NCI-H345 treated with DMSO at 0.1 percent for 48 hours (cell line): ENCODE results near the gene CNOT9.

Experiments used
- DNase-seq: peaks from one replicate; lab custom pipeline; 2025; ENCODE audit not compliant: unreplicated experiment; lab: John Stamatoyannopoulos, UW

CNOT9 gene

DNA sequence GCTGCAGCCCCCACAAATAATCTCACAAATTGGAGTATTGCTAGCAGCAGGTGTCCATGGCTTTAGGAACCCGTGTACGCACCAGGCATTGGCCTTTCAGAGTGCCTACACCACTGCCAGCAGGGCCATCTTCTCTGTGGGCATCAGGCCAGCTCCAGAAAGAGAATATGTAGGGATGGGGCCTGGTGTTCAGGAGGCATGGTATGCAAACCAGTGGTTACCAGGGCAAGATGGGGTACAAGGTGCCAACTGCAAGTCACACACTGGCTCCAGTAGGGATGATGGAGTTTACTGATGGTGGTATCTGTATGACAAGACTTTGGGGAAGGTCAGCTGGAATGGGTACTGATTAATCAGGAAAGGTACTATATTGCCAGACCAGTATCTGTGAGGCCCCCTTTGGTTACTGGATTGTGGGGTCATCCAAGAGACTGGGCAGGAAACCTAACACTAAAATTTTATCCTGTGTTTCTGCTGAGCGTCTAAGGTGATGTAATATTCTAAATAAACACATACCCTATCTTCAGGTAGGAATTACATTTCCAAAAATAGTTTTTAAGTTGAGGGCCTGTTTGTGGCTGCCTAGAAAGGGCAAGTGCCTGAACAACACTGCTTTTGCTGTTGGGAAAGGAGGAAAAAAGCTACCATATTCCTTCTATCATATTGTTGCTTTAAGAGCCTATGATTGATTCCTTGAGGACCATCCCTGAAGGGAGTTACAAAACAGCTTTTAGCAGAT lies 9.0 kb downstream of the CNOT9 start:
- no peak for DNase-seq

DNA sequence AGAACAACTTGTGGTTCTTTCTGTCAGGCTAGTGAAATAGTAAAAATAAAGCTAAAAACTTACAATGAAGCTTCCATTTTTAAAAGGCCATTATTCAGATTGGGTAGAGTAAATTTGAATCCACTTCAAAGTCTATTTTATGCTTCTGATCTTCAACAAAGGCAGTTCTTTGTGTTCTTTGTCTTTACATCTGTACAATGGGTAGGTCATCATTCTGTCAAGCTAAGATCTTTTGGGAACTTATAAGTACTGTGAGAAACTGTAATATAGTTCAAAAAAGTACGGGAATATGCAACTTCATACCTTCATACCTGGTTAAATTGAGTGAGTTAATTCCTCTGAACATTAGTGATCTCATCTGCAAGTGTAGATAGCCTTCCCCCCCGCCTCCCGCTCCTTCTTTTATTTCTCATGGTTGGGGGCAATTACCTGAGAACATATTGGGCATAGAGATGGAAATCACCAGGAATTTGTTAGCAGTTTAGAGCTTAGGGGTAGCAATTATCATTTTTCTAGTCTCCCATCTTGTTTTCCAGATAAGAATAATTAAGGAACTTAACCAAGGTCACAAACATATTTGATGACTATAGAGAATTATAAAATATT lies 9.7 kb downstream of the CNOT9 start:
- DNase-seq: no peak

DNA sequence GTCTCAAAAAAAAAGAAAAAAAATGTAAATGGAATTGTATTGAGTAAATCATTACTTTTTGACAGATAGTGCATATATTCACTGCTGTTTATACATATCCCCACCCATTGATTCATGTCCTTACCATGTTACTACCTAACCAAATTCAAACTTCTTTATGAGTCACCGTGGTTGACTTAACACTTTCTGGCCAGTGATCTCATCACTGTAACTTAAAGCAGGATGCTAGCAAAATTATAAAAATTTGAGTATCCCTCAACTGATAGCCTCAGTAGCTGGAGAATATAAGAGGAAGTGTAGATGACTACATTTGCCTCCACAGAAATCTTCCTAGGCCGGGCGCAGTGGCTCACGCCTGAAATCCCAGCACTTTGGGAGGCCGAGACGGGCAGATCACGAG lies 13.4 kb downstream of the CNOT9 start:
- DNase-seq: no peak

DNA sequence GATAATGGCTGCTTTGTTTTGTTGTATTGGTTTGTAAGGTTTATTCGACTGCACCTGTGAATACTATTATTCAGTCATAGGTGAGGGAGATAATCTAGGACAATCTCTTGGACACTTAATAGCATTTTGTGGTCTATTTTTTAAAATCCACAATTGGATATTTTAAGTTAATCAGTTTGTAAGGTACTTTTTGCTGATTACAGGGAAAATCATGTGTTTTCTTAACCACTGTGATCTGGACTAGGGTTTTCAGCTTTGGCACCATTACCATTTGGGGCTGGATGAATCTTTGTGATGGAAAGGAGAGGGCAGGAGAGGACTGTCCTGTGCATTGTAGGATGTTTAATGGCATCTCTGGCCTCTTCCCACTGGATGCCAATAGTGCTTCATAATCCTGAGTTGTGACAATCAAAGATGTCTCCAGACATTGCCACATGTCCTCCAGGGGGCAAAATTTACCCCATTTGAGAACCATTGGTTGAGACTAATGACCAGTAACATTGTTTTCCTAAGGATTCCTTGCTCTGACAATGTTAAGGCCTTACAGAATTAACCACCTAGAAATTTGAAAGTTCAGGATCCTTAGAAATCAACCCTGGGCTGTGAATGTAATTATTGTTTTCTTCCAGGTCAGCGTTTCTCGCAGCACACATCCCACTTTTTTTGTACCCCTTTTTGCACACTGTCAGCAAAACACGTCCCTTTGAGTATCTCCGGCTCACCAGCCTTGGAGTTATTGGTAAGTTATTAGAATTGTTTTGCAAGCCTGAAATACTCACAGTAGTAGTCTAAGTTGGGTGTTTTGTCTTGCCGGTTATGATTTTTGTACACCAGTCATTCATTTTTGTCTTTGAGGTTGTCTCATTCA lies 15.6 kb downstream of the CNOT9 start:
- DNase-seq: no peak

DNA sequence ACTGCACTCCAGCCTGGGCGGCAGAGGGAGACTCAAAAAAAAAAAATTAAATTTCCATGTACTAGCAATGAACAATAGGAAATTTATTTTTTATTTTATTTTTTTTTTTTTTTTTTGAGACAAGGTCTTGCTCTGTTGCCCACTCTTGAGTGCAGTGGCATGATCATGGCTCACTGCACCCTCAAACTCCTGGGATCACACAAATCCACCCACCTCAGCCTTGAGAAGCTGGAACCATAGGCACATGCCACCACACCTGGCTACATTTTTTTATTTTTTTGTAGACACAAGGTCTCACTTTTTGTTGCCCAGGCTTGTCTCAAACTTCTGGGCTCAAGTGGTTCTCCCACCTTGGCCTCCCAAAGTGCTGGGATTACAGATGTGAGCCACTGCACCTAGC lies 16.9 kb downstream of the CNOT9 start:
- DNase-seq: no peak

DNA sequence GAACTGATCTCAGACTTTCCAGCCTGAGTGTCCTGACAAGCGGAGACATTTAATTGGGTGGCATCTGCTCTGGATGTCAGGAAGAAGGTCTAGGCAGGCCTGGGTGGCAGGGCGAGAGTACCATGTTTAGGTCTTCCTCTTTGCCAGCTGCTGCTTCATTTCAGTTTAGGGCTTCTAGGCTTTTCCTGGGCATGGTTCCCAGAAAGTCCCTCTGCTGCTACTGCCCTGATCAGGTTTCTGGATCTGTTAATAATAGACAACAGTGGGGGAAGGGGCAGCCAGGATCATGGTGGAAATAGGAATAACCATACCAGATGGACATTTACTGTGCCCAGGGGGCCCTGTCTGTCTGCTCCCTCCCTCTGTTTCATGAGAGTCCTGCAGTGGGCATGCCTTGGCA lies 36.8 kb downstream of the CNOT9 start:
- no peak for DNase-seq

DNA sequence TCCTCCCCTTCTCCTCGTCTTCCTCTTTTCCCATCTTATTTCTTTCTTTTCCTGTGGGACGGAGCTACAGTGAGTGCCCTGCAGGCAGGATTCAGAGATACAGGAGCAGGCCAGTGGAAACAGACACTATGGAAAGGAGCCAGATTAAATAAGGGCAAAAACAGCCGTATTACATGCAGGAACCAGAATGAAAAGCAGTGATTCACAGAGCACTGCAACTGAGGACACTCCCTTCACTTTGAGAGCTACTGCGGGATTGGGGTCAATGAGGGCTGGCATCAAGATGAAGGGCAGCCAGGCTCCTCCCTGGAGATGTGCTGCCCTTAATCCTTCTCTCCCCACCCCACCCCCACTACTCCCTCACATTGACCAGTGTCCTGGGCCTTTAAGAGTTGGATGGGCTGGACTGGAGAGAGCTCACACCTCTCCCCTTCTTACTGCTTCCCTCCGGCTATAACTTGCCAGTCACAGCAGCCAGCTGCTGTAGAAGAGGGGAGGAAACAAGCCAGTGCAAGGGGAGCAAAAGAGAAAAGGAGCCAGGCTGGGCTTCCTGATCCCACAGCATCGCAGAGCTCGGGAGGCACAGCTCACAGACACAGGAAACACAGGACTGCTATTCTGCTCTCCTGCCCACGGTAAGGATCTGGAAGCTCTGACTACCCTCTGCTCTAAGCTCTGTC lies 38.9 kb downstream of the CNOT9 start, which contains the start of gene PLCD4:
PLCD4 (plus strand) TSS at position 464 of the 680 bp plus-strand sequence. CDS start 7,841 bp downstream, outside the sequence.
- DNase-seq: no peak

DNA sequence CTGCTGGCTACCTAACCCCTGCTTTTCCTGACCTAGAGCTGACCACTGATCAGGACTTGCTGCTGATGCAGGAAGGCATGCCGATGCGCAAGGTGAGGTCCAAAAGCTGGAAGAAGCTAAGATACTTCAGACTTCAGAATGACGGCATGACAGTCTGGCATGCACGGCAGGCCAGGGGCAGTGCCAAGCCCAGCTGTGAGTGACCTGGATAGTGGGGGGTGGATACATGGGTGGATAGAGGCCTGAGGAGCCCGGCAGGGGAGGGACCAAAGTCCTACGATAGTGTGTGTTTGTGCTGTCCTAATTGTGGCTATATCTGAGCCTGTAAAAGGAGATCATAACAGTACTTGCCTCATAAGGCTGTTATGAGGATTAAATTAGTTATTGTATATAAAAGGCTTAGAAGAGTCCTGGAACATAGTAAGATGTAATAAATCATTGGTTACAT lies 47.3 kb downstream of the CNOT9 start:
- no peak for DNase-seq

DNA sequence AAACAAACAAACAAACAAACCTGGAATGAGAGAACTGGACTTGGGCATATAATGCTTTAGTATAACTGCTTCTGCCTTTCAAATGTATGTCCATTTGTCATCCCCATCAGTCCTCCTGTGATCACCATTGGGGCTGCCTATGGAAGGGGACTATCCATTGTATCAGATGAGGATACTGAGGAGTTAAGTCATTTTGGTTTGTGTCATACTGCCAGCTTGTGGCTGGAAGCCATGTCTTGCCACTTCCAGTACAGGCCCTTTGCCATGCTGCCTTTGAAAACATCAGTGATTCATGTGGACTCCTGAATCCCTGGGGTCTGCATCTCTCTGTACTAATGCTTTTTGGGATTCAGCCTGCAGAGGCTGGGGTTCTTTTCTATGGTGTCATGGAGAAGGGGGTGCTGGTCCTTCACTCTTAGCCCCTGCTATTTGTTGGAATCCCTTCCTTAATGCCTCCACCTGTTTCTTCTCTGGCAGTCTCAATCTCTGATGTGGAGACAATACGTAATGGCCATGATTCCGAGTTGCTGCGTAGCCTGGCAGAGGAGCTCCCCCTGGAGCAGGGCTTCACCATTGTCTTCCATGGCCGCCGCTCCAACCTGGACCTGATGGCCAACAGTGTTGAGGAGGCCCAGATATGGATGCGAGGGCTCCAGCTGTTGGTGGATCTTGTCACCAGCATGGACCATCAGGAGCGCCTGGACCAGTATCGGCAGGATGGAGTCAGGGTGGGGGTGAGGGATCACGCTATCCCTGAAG lies 49.6 kb downstream of the CNOT9 start:
- no peak for DNase-seq

DNA sequence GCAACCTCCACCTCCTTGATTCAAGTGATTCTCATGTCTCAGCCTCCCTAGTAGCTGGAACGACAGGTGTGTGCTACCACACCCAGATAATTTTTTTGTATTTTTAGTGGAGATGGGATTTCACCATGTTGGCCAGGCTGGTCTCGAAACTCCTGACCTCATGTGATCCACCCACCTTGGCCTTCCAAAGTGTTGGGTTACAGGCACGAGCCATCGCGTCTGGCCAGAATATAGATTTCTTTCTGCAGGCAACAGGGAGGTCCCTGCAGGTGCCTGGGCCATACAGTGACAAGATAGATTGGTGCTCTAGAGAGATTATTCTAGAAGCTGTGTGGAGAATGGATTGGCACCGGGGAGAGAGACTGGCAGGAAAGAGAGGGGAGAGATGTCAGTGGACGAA lies 52.4 kb downstream of the CNOT9 start:
- DNase-seq: no peak

DNA sequence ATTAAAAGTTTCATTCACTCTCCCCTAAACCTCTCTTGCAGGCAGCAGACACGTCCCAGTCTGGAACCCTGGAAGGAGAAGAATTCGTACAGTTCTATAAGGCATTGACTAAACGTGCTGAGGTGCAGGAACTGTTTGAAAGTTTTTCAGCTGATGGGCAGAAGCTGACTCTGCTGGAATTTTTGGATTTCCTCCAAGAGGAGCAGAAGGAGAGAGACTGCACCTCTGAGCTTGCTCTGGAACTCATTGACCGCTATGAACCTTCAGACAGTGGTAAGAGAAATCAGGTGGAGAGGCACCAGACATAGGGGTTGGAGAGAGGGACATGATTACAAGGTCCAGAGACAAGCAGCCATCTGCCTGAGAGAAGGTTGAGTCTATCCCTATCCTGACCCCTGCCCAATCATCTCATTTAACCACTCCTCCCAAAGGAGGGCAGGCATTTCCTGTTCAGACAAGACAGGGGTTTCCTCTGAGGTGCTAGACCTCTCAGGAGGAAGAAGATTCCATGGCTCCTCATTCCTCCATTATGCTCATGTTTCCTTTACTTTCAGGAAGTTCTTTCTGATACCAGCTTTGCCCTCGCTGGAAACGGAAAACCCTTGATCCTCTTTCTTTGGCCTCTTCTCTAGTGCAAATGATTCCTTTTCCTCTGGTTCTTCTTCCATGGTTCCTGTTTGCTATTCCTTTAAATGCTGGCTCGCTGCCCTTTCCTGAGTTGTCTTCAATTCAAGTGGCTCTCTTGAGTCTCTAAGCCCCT lies 54.1 kb downstream of the CNOT9 start:
- DNase-seq: no peak

DNA sequence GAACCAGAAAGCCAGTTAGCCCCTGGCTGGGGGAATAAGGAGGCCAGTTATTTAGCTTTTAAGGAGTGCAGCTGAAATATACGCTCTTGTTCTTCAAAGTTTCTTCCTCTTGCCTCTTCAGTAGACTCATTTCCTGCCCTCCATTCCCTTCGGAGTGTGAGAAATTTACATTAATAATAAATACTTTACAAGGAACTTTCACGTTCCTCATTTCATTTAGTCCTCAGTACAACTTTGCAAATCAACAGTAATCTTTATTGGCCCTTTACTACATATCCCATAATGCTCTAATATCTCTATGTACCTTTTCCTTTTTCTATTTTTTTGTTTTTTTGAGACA lies 54.7 kb downstream of the CNOT9 start:
- no peak for DNase-seq

DNA sequence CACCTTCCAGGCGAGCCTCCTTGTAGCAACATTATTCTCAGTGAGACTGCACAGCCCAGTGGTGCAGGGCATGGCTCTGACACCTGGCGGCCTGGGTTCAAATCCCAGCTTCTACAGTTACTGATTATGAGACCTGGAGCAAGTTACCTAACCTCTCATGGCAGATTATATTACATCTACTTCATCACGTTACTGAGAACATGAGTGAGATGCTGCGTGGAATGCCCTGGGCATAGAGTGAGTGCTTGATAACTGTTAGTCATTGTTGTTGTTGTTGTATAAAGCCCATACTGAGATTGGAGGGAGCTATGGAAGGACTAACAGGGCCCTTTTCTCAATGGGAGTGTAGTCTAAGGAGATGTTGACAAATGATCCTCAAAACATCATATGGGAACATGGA lies 57.7 kb downstream of the CNOT9 start:
- no peak for DNase-seq

DNA sequence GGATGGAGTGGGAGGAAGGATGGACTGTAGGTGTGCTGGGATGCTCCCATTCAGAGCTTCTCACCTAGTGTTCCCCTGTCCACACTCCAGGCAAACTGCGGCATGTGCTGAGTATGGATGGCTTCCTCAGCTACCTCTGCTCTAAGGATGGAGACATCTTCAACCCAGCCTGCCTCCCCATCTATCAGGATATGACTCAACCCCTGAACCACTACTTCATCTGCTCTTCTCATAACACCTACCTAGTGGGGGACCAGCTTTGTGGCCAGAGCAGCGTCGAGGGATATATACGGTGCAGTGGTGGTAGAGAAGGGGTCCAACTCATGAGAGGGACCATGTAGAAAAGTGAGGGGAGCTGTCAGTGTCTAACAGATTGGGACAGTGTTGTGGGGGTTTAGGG lies 59.3 kb downstream of the CNOT9 start:
- no peak for DNase-seq

DNA sequence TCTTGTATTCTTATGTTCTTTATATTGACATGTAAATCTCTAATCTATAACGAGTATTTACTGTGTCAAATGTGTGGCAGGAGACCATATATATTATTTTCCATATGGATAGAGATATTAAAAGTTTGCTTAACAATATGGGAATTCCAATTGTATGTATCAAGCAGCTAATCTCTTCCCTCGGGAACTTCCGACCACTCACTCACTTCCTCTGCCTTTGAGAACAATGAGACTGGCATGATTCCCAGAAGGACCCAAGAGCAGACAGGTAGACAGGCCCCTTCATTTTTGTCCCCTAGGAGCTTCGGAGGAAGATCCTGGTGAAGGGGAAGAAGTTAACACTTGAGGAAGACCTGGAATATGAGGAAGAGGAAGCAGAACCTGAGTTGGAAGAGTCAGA lies 63.2 kb downstream of the CNOT9 start:
- DNase-seq: no peak

DNA sequence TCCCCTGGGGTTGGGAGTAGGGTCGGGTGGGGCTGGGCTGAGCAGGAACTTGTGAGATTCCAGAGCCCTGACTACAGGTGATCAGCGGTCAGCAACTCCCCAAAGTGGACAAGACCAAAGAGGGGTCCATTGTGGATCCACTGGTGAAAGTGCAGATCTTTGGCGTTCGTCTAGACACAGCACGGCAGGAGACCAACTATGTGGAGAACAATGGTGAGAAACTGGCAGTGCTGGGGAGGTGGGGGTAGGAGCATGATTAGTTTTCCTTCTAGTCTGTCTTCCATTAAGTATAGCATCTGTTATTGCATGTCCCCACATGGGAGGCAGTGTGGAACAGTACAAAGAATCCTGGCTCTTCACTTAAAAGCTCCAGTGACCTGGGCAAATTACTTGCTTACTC lies 67.1 kb downstream of the CNOT9 start:
- no peak for DNase-seq

DNA sequence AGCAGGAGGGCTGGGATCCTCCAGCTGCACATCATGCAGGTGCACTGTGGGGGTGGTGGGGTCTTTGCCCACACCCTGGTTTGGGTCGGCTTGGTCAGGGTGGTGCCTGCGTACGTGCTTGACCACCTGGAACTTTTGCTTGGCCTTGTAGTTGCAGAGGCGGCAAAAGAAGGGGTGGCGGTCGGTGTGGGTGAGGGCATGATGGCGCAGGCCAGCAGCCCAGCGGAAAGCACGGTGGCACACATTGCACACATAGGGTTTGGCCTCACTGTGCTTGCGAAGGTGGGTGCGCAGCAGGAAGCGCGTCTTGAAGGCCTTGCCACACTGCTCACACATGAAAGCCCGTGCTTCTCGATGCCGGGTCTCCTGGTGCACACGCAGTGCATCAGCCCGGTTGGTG lies 69.7 kb downstream of the CNOT9 start:
- no peak for DNase-seq

DNA sequence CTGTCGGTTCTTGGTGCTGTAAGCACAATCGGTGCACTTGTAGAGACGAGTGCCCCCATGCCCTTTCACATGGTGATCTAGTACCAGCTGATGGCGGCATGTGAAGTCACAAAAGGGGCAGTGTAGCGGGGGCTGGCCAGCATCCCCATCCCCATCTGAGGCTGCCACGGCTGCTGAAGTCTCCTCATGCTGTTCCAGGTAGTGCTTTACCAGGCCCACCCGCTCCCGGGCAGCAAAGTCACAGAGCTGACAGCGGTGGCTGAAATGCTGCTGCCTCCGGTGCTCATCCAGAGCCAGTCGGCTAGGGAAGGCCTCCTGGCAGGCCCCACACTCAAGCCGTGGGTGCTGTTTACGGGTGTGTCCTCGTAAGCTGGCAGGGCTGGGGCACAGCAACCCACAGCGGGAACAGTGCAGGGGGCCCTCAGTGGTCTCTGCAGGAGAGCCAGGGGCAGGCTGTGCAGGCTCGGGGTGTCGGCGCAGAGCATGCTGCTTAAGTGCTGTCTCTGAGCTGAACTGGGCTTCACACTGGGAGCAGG lies 73.5 kb downstream of the CNOT9 start:
- DNase-seq: no peak

DNA sequence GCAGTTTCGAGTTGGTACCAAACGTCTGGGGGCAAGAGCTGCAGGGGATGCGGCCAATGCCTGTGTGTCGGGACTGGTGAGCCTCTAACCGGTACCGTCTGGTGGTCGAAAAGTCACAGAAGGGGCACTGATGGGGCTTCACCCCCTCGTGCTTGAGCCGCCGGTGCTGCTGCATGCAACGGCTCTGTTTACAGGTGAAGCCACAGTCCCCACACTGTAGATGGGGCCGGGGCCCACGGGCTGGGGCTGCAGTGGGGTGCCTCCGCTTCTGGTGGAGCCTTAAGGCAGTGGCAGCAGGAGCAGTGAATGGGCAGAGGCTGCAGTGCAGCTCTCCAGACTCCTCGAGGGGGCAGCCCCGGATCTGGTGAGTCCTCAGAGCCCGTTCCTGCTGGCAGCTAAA lies 74.1 kb downstream of the CNOT9 start:
- no peak for DNase-seq
